HG03378 (cell line): ENCODE data around the gene SPSB4.
"Not testable (repeated sequence)": the region's sequence is repeated elsewhere in the genome, so short reads cannot be mapped to it uniquely, and the experiment has no call there.

ENCODE experiments used
- ATAC-seq: cut with Tn5 transposase; IDR thresholded peaks from one replicate; pipeline ENCODE4 v1.9.1; 2021; ENCODE audit warnings: mild to moderate bottlenecking, moderate library complexity; ENCODE audit not compliant: unreplicated experiment

The SPSB4 gene

GRCh38 chr3:141114179-141114745, 63.1 kb downstream of the SPSB4 start:
- no peak for ATAC-seq

- no peak for ATAC-seq
These were observed 63.8 kb downstream of the SPSB4 start for GRCh38 chr3:141114816-141115460.

- no peak for ATAC-seq
These were observed 64.8 kb downstream of the SPSB4 start for GRCh38 chr3:141115789-141116541.

- ATAC-seq: no peak
These were observed 65.6 kb downstream of the SPSB4 start for GRCh38 chr3:141116721-141117120.

GRCh38 chr3:141117982-141118381, 66.8 kb downstream of the SPSB4 start:
- not testable (repeated sequence) for ATAC-seq

GRCh38 chr3:141122455-141123030, 71.4 kb downstream of the SPSB4 start:
- no peak for ATAC-seq

- no peak for ATAC-seq
These were observed 72.7 kb downstream of the SPSB4 start for GRCh38 chr3:141123677-141124410.

GRCh38 chr3:141124715-141125114, 73.6 kb downstream of the SPSB4 start:
- ATAC-seq: no peak

GRCh38 chr3:141125351-141125750, 74.2 kb downstream of the SPSB4 start:
- ATAC-seq: no peak

- ATAC-seq: no peak
These were observed 75.7 kb downstream of the SPSB4 start for GRCh38 chr3:141126661-141127343.

- no peak for ATAC-seq
These were observed 76.4 kb downstream of the SPSB4 start for GRCh38 chr3:141127344-141128125.

GRCh38 chr3:141128126-141128777, 77.1 kb downstream of the SPSB4 start:
- no peak for ATAC-seq

- no peak for ATAC-seq
These were observed 77.9 kb downstream of the SPSB4 start for GRCh38 chr3:141129049-141129448.

- no peak for ATAC-seq
These were observed 78.4 kb downstream of the SPSB4 start for GRCh38 chr3:141129541-141130011.

GRCh38 chr3:141143517-141143916, 92.4 kb downstream of the SPSB4 start:
- no peak for ATAC-seq

GRCh38 chr3:141146979-141147470, 95.9 kb downstream of the SPSB4 start:
- no peak for ATAC-seq

GRCh38 chr3:141147657-141148056, 96.5 kb downstream of the SPSB4 start:
- no peak for ATAC-seq

- no peak for ATAC-seq
These were observed 97.0 kb downstream of the SPSB4 start for GRCh38 chr3:141148169-141148568.

GRCh38 chr3:141148770-141149169, 97.6 kb downstream of the SPSB4 start:
- no peak for ATAC-seq
